NOMO-1 (cell line): ENCODE results near the gene MAST3.
"Not testable (repeated sequence)": the region's sequence is repeated elsewhere in the genome, so short reads cannot be mapped to it uniquely, and the experiment has no call there.

Experiments used
- DNase-seq, 2 experiments: peaks; one replicate each; lab custom pipeline; 2025; ENCODE audit not compliant: unreplicated experiment in 2 of 2; lab: John Stamatoyannopoulos, UW

MAST3 gene

GRCh38 chr19:18156841-18157464 lies 59.4 kb downstream of the MAST3 start:
- no peak for DNase-seq

DNA sequence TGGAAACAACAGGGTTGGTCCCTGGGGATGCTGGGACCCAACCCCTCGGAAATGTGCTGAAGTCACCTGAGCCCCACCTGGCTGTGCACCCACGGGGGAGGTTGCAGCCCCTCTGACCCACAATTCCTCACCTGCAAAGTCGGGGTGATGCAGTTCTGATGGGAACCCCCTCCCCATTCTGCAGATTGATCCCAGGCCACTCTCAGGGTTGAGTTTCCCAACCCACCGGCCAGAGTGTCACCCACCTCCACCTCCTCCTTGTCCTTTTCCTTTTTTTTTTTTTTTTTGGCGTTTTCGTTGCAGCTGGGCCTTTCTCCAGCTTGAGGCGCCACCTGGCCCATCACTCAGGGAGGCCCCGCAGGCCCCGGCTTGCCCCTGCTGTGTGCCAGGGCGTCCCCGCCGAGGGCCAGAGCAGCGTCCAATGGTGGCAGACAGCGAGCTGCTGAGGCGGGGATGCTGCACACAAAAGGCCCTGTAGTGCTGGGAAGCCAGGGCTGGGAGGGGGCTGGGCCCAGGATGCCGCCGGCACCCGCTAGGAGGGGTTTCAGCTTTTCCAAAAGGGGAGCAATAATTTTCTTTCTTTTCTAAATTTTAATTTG lies 60.0 kb downstream of the MAST3 start:
- no peak for DNase-seq

DNA sequence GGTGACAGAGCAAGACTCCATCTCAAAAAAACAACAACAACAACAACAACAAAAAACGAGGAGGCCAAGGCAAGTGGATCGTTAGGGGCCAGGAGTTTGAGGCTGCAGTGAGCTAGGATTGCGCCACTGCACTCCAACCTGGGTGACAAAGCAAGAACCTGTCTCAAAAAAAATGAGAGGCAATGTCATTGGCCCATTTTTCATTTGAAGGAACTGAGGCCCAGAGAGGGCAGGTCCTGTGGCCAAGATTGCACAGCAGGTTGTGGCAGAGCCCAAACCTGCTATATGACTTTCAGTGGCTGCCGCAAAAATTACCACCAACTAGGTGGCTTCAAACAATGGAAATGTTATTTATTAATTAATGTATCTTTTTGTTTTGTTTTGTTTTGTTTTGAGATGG lies 60.9 kb downstream of the MAST3 start:
- no peak for DNase-seq

GRCh38 chr19:18159059-18159616 lies 61.6 kb downstream of the MAST3 start:
- not testable (repeated sequence) for DNase-seq

DNA sequence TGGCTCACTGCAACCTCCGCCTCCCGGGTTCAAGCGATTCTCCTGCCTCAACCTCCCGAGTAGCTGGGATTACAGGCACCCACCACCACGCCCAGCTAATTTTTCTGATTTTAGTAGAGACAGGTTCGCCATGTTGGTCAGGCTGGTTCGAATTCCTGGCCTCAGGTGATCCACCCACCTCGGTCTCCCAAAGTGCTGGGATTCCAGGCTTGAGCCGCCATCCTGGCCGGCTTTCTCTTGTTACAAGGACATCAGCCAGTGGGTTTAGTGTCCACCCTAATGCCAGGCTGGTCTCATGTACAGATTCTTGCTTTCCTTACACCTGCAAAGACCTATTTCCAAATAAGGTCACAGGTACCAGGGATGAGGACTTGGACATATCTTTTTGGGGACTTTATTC lies 62.2 kb downstream of the MAST3 start:
- no peak for DNase-seq

- DNase-seq, result no peak
These were observed 63.0 kb downstream of the MAST3 start for GRCh38 chr19:18160493-18160970.

DNA sequence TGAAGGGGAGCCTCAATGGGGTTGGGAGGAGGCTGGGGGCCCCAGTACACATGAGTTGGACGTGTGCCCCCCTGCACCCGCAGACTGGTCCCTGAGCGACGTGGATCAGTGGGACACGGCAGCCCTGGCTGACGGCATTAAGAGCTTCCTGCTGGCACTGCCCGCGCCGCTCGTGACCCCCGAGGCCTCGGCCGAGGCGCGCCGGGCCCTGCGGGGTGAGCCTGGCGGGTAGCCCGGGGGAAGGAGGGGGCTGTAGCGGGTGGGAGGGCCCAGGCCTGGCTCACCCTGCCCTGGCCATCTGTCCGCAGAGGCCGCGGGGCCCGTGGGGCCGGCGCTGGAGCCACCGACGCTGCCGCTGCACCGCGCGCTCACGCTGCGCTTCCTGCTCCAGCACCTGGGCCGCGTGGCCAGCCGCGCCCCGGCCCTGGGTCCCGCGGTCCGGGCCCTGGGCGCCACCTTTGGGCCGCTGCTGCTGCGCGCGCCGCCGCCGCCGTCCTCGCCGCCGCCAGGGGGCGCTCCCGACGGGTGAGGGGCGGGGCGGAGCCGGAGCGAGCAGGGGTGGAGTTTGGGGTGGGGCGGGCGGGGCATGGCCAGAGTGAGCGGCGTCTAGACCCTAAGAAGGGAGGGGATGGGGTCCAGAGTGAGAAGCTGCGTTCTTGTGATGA lies 63.5 kb downstream of the MAST3 start:
- DNase-seq, result peak; percentile 29 to 72

GRCh38 chr19:18161636-18162002 lies 64.0 kb downstream of the MAST3 start:
- DNase-seq, result no peak

- no peak for DNase-seq
These were observed 66.5 kb downstream of the MAST3 start for GRCh38 chr19:18164072-18164471.

GRCh38 chr19:18165794-18166544 lies 68.4 kb downstream of the MAST3 start:
- DNase-seq, result no peak

- no peak for DNase-seq
These were observed 69.4 kb downstream of the MAST3 start for GRCh38 chr19:18167011-18167410.

DNA sequence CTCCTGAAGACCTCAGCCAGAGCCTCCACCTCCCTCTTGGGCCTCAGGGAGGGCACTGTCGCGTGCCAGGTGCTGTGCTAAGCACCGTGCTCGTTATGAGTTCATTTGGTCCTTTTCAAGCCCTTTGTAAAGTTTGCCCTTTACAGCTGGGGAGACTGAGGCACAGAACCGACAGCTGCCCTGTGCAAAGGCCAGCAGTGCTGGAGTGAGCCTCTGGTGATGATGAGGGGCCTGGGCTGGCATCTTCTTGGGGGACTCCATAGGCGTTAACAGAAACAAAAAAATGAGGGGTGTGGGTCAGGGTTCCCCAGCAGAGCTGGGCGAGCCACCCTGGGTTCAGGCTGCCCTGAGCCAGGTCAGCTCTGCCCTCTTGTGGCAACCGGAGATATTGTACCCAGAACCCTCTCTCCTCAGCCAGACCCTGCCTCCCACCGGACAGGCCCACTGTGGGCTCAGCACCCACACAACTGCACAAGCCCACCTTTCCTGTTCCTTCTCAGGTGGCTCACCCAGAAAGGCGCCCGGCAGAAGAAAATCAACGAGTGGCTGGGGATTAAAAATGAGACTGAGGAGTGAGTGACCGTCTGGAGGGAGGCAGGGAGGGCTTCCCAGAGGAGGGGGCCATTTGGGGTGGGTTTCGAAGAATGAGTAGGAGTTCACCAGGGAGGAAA lies 70.5 kb downstream of the MAST3 start:
- peak in 1 of 2 experiments; percentile 30 for DNase-seq

DNA sequence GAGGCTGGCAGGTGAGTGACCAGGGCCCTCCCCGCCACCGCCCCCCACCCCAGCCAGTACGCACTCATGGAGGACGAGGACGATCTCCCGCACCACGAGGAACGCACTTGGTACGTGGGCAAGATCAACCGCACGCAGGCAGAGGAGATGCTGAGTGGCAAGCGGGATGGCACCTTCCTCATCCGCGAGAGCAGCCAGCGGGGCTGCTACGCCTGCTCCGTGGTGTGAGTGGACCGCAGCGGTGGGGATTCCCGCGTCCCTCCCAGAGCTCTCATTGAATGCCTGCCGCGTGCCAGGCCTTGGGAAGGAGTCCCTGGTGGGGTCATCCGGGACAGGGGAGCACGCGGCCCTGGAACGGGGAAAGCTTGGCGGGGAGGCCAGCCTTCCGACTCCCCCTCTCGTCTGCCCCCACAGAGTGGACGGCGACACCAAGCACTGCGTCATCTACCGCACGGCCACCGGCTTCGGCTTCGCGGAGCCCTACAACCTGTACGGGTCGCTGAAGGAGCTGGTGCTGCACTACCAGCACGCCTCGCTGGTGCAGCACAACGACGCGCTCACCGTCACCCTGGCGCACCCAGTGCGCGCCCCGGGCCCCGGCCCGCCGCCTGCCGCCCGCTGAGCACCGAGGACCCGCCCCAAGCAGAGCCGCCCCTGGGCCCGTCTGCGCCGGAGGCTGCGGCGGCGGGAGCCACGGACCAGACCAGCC lies 71.2 kb downstream of the MAST3 start:
- no peak for DNase-seq

DNA sequence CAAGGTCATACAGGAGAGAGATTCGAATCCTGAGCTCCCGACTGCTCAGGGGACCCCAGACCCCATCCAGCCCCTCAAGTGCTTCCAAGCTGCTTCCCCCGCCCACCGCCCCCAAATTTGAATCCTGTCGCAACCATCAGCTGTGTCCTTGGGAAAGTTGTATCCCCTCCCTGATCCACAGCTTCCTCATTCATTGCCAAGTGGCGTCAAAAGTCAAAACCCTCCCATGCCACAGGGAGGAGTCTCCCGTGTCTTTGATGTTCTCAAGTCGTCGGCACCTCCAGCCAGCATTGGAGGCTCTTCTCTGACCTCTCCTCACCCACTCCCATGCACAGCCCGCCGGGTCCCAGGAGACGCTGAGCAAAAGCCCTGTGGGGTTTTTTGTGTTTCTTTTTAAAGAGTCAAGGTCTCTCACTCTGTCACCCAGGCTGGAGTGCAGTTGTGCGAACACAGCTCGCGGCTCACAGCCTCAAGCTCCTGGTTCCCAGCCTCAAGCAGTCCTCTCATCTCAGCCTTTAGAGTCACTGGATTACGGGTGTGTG lies 73.2 kb downstream of the MAST3 start:
- peak in 1 of 2 experiments; percentile 45 for DNase-seq

DNA sequence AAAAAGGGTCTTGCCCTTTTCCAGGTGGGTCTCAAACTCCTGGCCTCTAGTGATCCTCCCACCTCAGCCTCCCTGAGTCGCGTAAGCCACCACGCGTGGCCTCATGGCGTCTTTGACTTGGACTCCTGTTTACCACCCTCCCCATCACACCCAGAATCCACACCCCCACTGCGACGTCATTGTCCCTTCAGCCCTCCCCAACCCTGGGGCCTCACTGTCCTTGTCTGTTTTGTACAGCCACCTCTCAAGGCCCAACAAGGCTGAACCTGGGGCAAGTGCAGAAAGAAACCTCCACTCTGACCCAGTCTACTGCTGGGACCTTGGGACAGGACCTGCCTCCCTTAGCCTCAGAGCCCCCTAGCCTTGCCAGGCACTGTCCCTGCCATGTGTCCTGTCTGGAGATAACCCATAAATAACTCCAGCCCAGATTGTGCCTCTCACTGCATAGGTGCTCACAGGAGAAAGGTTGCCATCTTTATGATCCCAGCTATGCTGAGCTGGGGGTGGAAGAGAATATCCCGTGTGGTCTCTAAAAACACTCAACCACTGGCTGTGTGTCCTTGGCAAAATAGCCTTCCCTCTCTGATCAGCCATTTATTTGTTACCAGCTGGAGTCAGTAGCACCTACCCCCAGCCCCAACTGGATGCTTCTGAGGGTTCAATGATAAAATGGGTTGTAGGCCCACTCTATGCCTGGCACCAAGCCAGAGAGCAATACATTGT lies 74.2 kb downstream of the MAST3 start:
- no peak for DNase-seq

DNA sequence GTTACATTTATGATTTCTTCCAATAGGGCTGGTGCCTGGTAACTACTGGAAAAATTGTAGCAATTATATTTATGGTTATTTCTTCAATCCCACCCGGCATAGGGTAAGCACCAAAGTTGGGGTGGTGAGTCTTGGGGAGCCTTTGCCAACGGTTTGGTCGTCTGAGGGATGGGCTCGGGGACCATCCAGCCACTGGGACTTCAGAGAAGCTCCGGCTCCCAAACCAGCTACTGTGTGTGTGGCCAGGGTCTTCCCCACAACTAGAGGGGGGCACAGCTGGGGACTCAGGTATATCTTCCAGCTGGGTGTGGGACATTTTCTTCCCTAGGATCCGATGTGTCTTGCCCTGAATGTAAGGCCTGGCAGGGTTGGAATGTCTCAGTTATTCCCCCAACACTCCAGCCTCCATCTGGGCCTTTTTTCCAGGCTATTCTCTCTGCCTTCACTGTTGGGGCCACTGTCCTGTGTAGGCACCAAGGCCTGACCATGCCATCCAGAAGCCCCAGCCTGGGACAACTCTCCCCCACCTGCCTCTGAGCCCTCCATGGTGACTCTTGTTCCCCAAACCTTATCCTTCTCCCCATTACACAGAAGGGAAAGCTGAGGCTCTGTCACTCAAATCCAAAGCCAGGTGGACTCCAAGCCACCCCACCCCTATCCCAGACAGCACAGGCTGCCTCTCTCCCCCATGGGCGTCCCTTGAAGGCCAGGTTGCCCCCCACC lies 74.9 kb downstream of the MAST3 start:
- DNase-seq, result no peak

DNA sequence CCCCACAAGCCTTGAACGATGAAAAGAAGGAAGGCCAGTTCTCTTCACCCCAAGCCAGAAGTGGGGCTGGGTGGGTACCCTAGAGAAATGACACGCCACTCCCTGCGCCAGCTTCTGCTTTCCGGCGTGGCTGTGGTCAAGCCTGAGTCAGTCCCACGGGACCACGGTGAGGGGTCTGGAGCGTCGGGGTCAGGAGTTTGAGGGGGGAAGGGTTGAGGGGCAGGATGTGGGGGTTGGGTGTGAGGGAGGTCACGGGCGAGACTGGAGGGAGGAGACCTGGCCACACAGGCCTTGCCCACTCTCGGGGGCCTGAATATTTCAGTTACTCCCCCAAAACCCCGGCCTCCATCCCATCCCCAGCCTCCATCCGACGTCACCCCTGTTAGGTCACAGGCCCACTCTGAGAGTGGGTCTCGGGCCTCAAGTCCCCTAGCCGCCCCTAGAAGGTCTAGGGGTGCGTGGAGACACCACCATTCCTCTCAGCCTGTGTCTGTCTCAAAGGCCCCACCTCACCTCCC lies 75.5 kb downstream of the MAST3 start:
- peak; percentile 50 for DNase-seq
